HG02571 (cell line): ENCODE measurements around the gene PTPN9.
"Not testable (repeated sequence)": the region's sequence is repeated elsewhere in the genome, so short reads cannot be mapped to it uniquely, and the experiment has no call there.

Source experiments
- ATAC-seq: cut with Tn5 transposase; IDR thresholded peaks from one replicate; pipeline ENCODE4 v1.9.1; 2021; ENCODE audit warnings: mild to moderate bottlenecking, moderate library complexity; ENCODE audit not compliant: unreplicated experiment

The PTPN9 gene

GRCh38 chr15:75532413-75533250 lies 46.5 kb downstream of the PTPN9 start:
- no peak for ATAC-seq

GRCh38 chr15:75531041-75531450 lies 48.1 kb downstream of the PTPN9 start:
- no peak for ATAC-seq

GRCh38 chr15:75530169-75530568 lies 48.9 kb downstream of the PTPN9 start:
- no peak for ATAC-seq

- ATAC-seq: not testable (repeated sequence)
Measured at GRCh38 chr15:75525756-75526155, 53.4 kb downstream of the PTPN9 start.

- no peak for ATAC-seq
Measured at GRCh38 chr15:75523011-75523410, 56.1 kb downstream of the PTPN9 start.

GRCh38 chr15:75517233-75517632 lies 61.9 kb downstream of the PTPN9 start:
- ATAC-seq: no peak

GRCh38 chr15:75508840-75509532 lies 70.1 kb downstream of the PTPN9 start:
- no peak for ATAC-seq

GRCh38 chr15:75502360-75502759 lies 76.8 kb downstream of the PTPN9 start:
- ATAC-seq: no peak

GRCh38 chr15:75493732-75494131 lies 85.4 kb downstream of the PTPN9 start:
- no peak for ATAC-seq

- no peak for ATAC-seq
Measured at GRCh38 chr15:75483961-75484360, 95.2 kb downstream of the PTPN9 start.

GRCh38 chr15:75483556-75483955 lies 95.6 kb downstream of the PTPN9 start:
- ATAC-seq: not testable (repeated sequence)

GRCh38 chr15:75483106-75483505 lies 96.0 kb downstream of the PTPN9 start:
- ATAC-seq: no peak

GRCh38 chr15:75480463-75480862 lies 98.7 kb downstream of the PTPN9 start:
- not testable (repeated sequence) for ATAC-seq

GRCh38 chr15:75479670-75480069 lies 99.4 kb downstream of the PTPN9 start:
- ATAC-seq: no peak

- not testable (repeated sequence) for ATAC-seq
Measured at GRCh38 chr15:75477094-75477493, 102.0 kb downstream of the PTPN9 start.

- no peak for ATAC-seq
Measured at GRCh38 chr15:75468913-75469598, 110.1 kb downstream of the PTPN9 start.

- ATAC-seq: no peak
Measured at GRCh38 chr15:75460646-75461045, 118.5 kb downstream of the PTPN9 start.

GRCh38 chr15:75459581-75459980 lies 119.5 kb downstream of the PTPN9 start:
- no peak for ATAC-seq

GRCh38 chr15:75456710-75457109 lies 122.4 kb downstream of the PTPN9 start:
- no peak for ATAC-seq

- ATAC-seq: no peak
Measured at GRCh38 chr15:75455982-75456531, 123.1 kb downstream of the PTPN9 start.

- ATAC-seq: no peak
Measured at GRCh38 chr15:75455424-75455981, 123.6 kb downstream of the PTPN9 start.
